HepG2 (cell line): ENCODE measurements around the gene KAZN. TPM values are rescaled to one million over a fixed set of nuclear protein-coding genes. Genes with fewer than 3 reads are reported as not detected.

Experiments used
- ATAC-seq: fragments of 200-7000 bp; cut with Tn5 transposase; 3 replicates; pipeline ENCODE4 v1.9.1; 2020; ENCODE audit warnings: mild to moderate bottlenecking, moderate library complexity
- BruUV-seq: library from RNA; stranded (reverse); fragments of 400-500 nt; replicated peaks from 2 replicates; lab custom pipeline; 2021; lab: Mats Ljungman, UMichigan
- CTCF ChIA-PET: fragments of 300-600 bp; formaldehyde crosslinking; extraction: SDS; loops from one replicate; lab custom pipeline; 2021; ENCODE audit warnings: low total read pairs, inconsistent platforms, low intra/inter-chr PET ratio; lab: Yijun Ruan, JAX
- POLR2A ChIA-PET: fragments of 350-600 bp; sonication (Branson Sonifier 250); formaldehyde crosslinking; loops from one replicate; lab custom pipeline; 2020; ENCODE audit warnings: antibody characterized with exemption, inconsistent platforms; lab: Yijun Ruan, JAX
- DNase-seq: peaks from one replicate; pipeline ENCODE4 v3.0.0-alpha.2; 2015; ENCODE audit warnings: low spot score
- FAIRE-seq: peaks from 3 replicates; lab custom pipeline; 2011; peaks lifted over from hg19 to GRCh38; lab: Jason Lieb, UNC
- H2AFZ ChIP-seq: one replicate; pipeline ENCODE4 v1.6.1; 2011; ENCODE audit warnings: low read length, inconsistent platforms
- H3K27ac ChIP-seq: fragments of 300-600 bp; 3 replicates; pipeline ENCODE4 v1.8.0; 2011; ENCODE audit warnings: mixed run types, mild to moderate bottlenecking, mixed read lengths, low read length, inconsistent platforms; ENCODE audit not compliant: insufficient read depth; ENCODE audit errors: extremely low read length
- H3K27me3 ChIP-seq, 2 experiments: fragments of 200-600 bp in 1 of 2; 2 replicates in 1 of 2; 3 replicates in 1 of 2; pipeline versions ENCODE4 v1.6.0 to v1.8.0; 2011; ENCODE audit warnings: low read length in 2 of 2, mild to moderate bottlenecking in 2 of 2, moderate library complexity in 2 of 2, inconsistent platforms in 1 of 2; ENCODE audit not compliant: insufficient read depth in 2 of 2, control insufficient read depth in 1 of 2
- H3K36me3 ChIP-seq, 2 experiments: fragments of 200-600 bp in 1 of 2; replicated peaks in 1 of 2; 2 replicates in 1 of 2; 3 replicates in 1 of 2; pipeline versions ENCODE4 v1.5.1 to v1.8.0; 2011; ENCODE audit warnings: low read length in 2 of 2, inconsistent platforms in 1 of 2; ENCODE audit not compliant: insufficient read depth in 2 of 2, control insufficient read depth in 1 of 2
- H3K4me1 ChIP-seq: 2 replicates; pipeline ENCODE4 v1.5.1; 2012; ENCODE audit warnings: low read length, inconsistent platforms; ENCODE audit not compliant: insufficient read depth
- H3K4me2 ChIP-seq: 2 replicates; pipeline ENCODE4 v1.6.0; 2011; ENCODE audit warnings: low read depth, low read length, inconsistent platforms
- H3K4me3 ChIP-seq, 3 experiments: fragments of 200-600 bp in 1 of 3; sonication (generic), shearing (Covaris generic) in 1 of 3; replicated peaks in 1 of 3; 2 replicates each; pipeline ENCODE4 v1.5.1; 2011 to 2016; ENCODE audit warnings: low read length in 3 of 3, inconsistent platforms in 2 of 3, low read depth in 2 of 3, mild to moderate bottlenecking in 2 of 3, control low read depth in 1 of 3, mixed read lengths in 1 of 3; ENCODE audit not compliant: insufficient read depth in 1 of 3
- H3K79me2 ChIP-seq: one replicate; pipeline ENCODE4 v1.6.1; 2011; ENCODE audit warnings: low read length, inconsistent platforms; ENCODE audit not compliant: insufficient read depth
- H3K9ac ChIP-seq: 2 replicates; pipeline ENCODE4 v1.6.0; 2011; ENCODE audit warnings: mild to moderate bottlenecking, low read depth, low read length, inconsistent platforms; ENCODE audit not compliant: insufficient read depth
- H3K9me3 ChIP-seq: 2 replicates; pipeline ENCODE4 v1.5.1; 2012; ENCODE audit warnings: mild to moderate bottlenecking, low read length
- H4K20me1 ChIP-seq: 2 replicates; pipeline ENCODE4 v1.6.0; 2011; ENCODE audit warnings: inconsistent platforms, mild to moderate bottlenecking, low read length, moderate library complexity; ENCODE audit not compliant: insufficient read depth
- GMEB2 ChIP-seq: IDR thresholded peaks from 2 replicates; pipeline ENCODE4 v1.6.1; 2016; ENCODE audit warnings: missing biosample characterization, missing genetic modification reagents, low read depth
- LCORL ChIP-seq, 2 experiments: fragments of 450-650 bp in 1 of 2; sonication (generic) in 1 of 2; formaldehyde crosslinking in 1 of 2; IDR thresholded peaks; 2 replicates each; pipeline versions ENCODE4 v1.5.0 to v1.6.1; 2017 to 2020; ENCODE audit warnings: antibody characterized with exemption in 1 of 2, missing genetic modification reagents in 1 of 2
- RERE ChIP-seq: IDR thresholded peaks from 2 replicates; pipeline ENCODE4 v1.6.1; 2016; ENCODE audit warnings: low read depth, missing genetic modification reagents, missing compliant biosample characterization
- RXRA ChIP-seq: sonication (generic); formaldehyde crosslinking; IDR thresholded peaks from 2 replicates; pipeline ENCODE4 v1.5.1; 2020; ENCODE audit warnings: missing genetic modification reagents
- ZNF275 ChIP-seq: sonication (generic); formaldehyde crosslinking; IDR thresholded peaks from 2 replicates; pipeline ENCODE4 v1.8.0; 2022; ENCODE audit warnings: missing genetic modification reagents, mild to moderate bottlenecking, inconsistent platforms, borderline replicate concordance
- ZNF343 ChIP-seq: sonication (generic); formaldehyde crosslinking; IDR thresholded peaks from 2 replicates; pipeline ENCODE4 v1.4.0; 2020; ENCODE audit warnings: mild to moderate bottlenecking, missing genetic modification reagents
- ZNF7 ChIP-seq: IDR thresholded peaks from 2 replicates; pipeline ENCODE4 v1.6.1; 2016; ENCODE audit warnings: missing biosample characterization, missing genetic modification reagents
- WGBS: methylation state at CpG from one replicate; pipeline ENCODE4 v1.1.6; 2017; ENCODE audit warnings: low lambda C conversion rate; 5-methylcytosine and 5-hydroxymethylcytosine counted together
- in situ Hi-C: cut with HindIII; loops from 2 replicates; pipeline ENCODE4 v1.10.0; 2017; ENCODE audit warnings: low pct_unique_long_range_greater_than_20kb; ENCODE audit not compliant: extremely low pct_ligation_motif_present
- intact Hi-C: fragments of 100-400 bp; cut with micrococcal nuclease; formaldehyde crosslinking; loops from one replicate; pipeline ENCODE4 v1.10.0; 2022; ENCODE audit not compliant: unreplicated experiment
- polyA plus RNA-seq, 8 experiments: library from polyadenylated mRNA; depleted of rRNA in 3 of 8; stranded (reverse) in 7 of 8; unstranded in 1 of 8; fragments of >200 nt; fragmentation: Illumina TruSeq in 4 of 8; extraction: Trizol in 4 of 8; gene quantifications; 2 replicates each; pipeline versions ENCODE4 v1.2.1 to v1.2.3, GENCODE V29; 2011 to 2016; ENCODE audit warnings: low read depth in 4 of 8, missing spikeins in 1 of 8, mixed read lengths in 1 of 8; ENCODE audit not compliant: insufficient read depth in 1 of 8
- total RNA-seq, 5 experiments: library from RNA; depleted of rRNA; stranded (reverse); fragments of >200 nt; fragmentation: Illumina TruSeq; extraction: Trizol; gene quantifications; 2 replicates each; pipeline ENCODE4 v1.2.3, GENCODE V29; 2016; ENCODE audit warnings: low read depth in 1 of 5

KAZN gene
- total and polyA plus RNA-seq, 2 of the 13 experiments (the other 11 are each of a cell fraction or from before 2014, with no cell fraction given), result 10.4 to 13.5 TPM

GRCh38 chr1:14706631-14707030 lies 108.1 kb downstream of the KAZN start:
- no peaks in the 10 kb centered on the region for H3K79me2 ChIP-seq
- H4K20me1 ChIP-seq, result no peaks in the 10 kb centered on the region
- H3K9me3 ChIP-seq, result no peaks in the 10 kb centered on the region
- H3K4me1 ChIP-seq, result no peaks in the 10 kb centered on the region
- ChIA-PET POLR2A (no interaction called here), CTCF (no interaction called here)
- WGBS, result 2% methylated on average over 5 of the region's 5 CpGs
- intact Hi-C loops (no loop called here), in situ Hi-C loops (no loop called here)
- H3K9ac ChIP-seq, result no peak overlapping the region
- DNase-seq (no peak), ATAC-seq (no peak)
- no TSS peak for BruUV-seq
- H3K4me3 ChIP-seq, result no peak overlapping the region
- H3K27me3 ChIP-seq, result peaks cover 0 to 24% of the 10 kb centered on the region in 2 experiments; a peak in 2 of 5 replicates
- no peak overlapping the region for H3K27ac ChIP-seq
- H2AFZ ChIP-seq, result no peak overlapping the region
- TF ChIP-seq RERE (CRISPR knock-in tag) (no peak), ZNF275 (CRISPR knock-in tag) (no peak), LCORL (IDR thresholded peaks at IDR 0.05) (no peak), LCORL (CRISPR knock-in tag; IDR thresholded peaks at IDR 0.05) (no peak), ZNF7 (CRISPR knock-in tag) (no peak), ZNF343 (CRISPR knock-in tag) (no peak), GMEB2 (no peak), RXRA (no peak)
- TF ChIP-seq, all 625 proteins: peak for 0
- no peak for FAIRE-seq
- no peak overlapping the region for H3K4me2 ChIP-seq
- H3K36me3 ChIP-seq, result no peaks in the 10 kb centered on the region
